Loucy (cell line): ENCODE data around the gene OR2A1.
"Not testable (repeated sequence)": the region's sequence is repeated elsewhere in the genome, so short reads cannot be mapped to it uniquely, and the experiment has no call there.

ENCODE experiments used
- CTCF ChIP-seq: fragments of 200-600 bp; sonication (generic); conservative IDR thresholded peaks from 2 replicates; pipeline ENCODE4 v1.5.1; 2014; ENCODE audit warnings: mild to moderate bottlenecking, antibody characterized with exemption, low read length
- EZH2phosphoT487 ChIP-seq: fragments of 200-600 bp; IDR thresholded peaks from 2 replicates; pipeline ENCODE4 v1.6.1; 2018; ENCODE audit warnings: antibody characterized with exemption, mild to moderate bottlenecking, moderate library complexity, borderline replicate concordance

GRCh38 chr7:144283716-144284115 lies 28.5 kb upstream of the OR2A1 start:
- not testable (repeated sequence) for TF ChIP-seq CTCF, EZH2phosphoT487
